Measurements from ENCODE around the gene CDC45. TPM values are rescaled to one million over a fixed set of nuclear protein-coding genes. Genes with fewer than 3 reads are reported as not detected.

Gene CDC45
- total RNA-seq, 2 donors from 2014 or later, result 0.99 TPM; not detected in 1

- DNase-seq (ENCODE audit: low spot score), result no peak
- Histone ChIP-seq H3K36me3 (no peaks in the 10 kb centered on the region), H3K27me3 (replicated peaks; ENCODE audit: insufficient read depth) (no peaks in the 10 kb centered on the region), H3K4me1 (ENCODE audit: control insufficient read depth in 1 of 2, low read depth in 2 of 2) (no peaks in the 10 kb centered on the region), H3K4me3 (no peak overlapping the region), H3K9me3 (no peaks in the 10 kb centered on the region), H3K27ac (no peak overlapping the region)
- no peak for ATAC-seq (ENCODE audit: insufficient number of reproducible peaks, low FRiP score, low read depth)
- TF ChIP-seq, protein P1, sequence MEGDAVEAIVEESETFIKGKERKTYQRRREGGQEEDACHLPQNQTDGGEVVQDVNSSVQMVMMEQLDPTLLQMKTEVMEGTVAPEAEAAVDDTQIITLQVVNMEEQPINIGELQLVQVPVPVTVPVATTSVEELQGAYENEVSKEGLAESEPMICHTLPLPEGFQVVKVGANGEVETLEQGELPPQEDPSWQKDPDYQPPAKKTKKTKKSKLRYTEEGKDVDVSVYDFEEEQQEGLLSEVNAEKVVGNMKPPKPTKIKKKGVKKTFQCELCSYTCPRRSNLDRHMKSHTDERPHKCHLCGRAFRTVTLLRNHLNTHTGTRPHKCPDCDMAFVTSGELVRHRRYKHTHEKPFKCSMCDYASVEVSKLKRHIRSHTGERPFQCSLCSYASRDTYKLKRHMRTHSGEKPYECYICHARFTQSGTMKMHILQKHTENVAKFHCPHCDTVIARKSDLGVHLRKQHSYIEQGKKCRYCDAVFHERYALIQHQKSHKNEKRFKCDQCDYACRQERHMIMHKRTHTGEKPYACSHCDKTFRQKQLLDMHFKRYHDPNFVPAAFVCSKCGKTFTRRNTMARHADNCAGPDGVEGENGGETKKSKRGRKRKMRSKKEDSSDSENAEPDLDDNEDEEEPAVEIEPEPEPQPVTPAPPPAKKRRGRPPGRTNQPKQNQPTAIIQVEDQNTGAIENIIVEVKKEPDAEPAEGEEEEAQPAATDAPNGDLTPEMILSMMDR (IDR thresholded peaks at IDR 0.05), result no peak
Measured at GRCh38 chr22:19503367-19503766, 23.6 kb downstream of the CDC45 start.

DNA sequence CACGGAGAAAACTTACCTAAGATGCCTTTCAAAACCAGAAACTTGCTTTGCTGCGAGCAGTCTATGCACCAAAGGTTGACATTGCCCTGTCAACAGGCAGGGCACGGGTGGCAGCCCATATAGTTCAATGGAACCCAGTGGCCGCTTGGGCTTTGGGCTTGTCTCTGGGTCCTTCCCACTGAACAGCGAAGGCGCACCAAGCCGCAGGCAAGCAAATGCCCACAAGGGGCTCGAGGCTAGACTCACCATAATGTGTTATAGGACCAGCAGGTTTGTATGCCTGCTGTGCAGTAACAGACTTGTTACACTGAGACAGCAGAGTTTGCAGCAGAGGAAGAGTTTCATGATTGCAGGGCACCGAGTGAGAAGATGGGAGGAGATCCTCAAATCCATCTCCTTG is 24.1 kb downstream of the CDC45 start:
- TF ChIP-seq, protein P1 (IDR thresholded peaks at IDR 0.05), result no peak
- Histone ChIP-seq H3K9me3 (no peaks in the 10 kb centered on the region), H3K27me3 (replicated peaks; ENCODE audit: insufficient read depth) (no peaks in the 10 kb centered on the region), H3K4me3 (no peak overlapping the region), H3K27ac (no peak overlapping the region), H3K36me3 (no peaks in the 10 kb centered on the region), H3K4me1 (ENCODE audit: control insufficient read depth in 1 of 2, low read depth in 2 of 2) (no peaks in the 10 kb centered on the region)
- no peak for ATAC-seq (ENCODE audit: insufficient number of reproducible peaks, low FRiP score, low read depth)
- no peak for DNase-seq (ENCODE audit: low spot score)

- no peaks in the 10 kb centered on the region for H3K4me1 ChIP-seq (ENCODE audit: control insufficient read depth in 1 of 2, low read depth in 2 of 2)
- H3K27ac ChIP-seq, result no peak overlapping the region
- no peak overlapping the region for H3K4me3 ChIP-seq
- ATAC-seq (ENCODE audit: insufficient number of reproducible peaks, low FRiP score, low read depth) (no peak), DNase-seq (ENCODE audit: low spot score) (no peak)
- TF ChIP-seq, protein P1 (IDR thresholded peaks at IDR 0.05), result no peak
- H3K9me3 ChIP-seq, result no peaks in the 10 kb centered on the region
- H3K36me3 ChIP-seq, result no peaks in the 10 kb centered on the region
- no peaks in the 10 kb centered on the region for H3K27me3 ChIP-seq (replicated peaks; ENCODE audit: insufficient read depth)
Measured at GRCh38 chr22:19504900-19505734, 25.4 kb downstream of the CDC45 start.

GRCh38 chr22:19505735-19506126 is 26.0 kb downstream of the CDC45 start:
- ATAC-seq (ENCODE audit: insufficient number of reproducible peaks, low FRiP score, low read depth), result no peak
- TF ChIP-seq, protein P1 (IDR thresholded peaks at IDR 0.05), result no peak
- no peak overlapping the region for H3K4me3 ChIP-seq
- H3K36me3 ChIP-seq, result no peaks in the 10 kb centered on the region
- H3K4me1 ChIP-seq (ENCODE audit: control insufficient read depth in 1 of 2, low read depth in 2 of 2), result no peaks in the 10 kb centered on the region
- no peak for DNase-seq (ENCODE audit: low spot score)
- no peak overlapping the region for H3K27ac ChIP-seq
- no peaks in the 10 kb centered on the region for H3K27me3 ChIP-seq (replicated peaks; ENCODE audit: insufficient read depth)
- H3K9me3 ChIP-seq, result no peaks in the 10 kb centered on the region

- Histone ChIP-seq H3K27ac (no peak overlapping the region), H3K4me3 (no peak overlapping the region), H3K9me3 (no peaks in the 10 kb centered on the region), H3K4me1 (ENCODE audit: control insufficient read depth in 1 of 2, low read depth in 2 of 2) (no peaks in the 10 kb centered on the region), H3K36me3 (no peaks in the 10 kb centered on the region), H3K27me3 (replicated peaks; ENCODE audit: insufficient read depth) (no peaks in the 10 kb centered on the region)
- TF ChIP-seq, protein P1 (IDR thresholded peaks at IDR 0.05), result no peak
- ATAC-seq (ENCODE audit: insufficient number of reproducible peaks, low FRiP score, low read depth) (no peak), DNase-seq (ENCODE audit: low spot score) (no peak)
Measured at GRCh38 chr22:19506212-19506611, 26.5 kb downstream of the CDC45 start.
